Measurements from ENCODE around the gene GPC1.

Gene GPC1

DNA sequence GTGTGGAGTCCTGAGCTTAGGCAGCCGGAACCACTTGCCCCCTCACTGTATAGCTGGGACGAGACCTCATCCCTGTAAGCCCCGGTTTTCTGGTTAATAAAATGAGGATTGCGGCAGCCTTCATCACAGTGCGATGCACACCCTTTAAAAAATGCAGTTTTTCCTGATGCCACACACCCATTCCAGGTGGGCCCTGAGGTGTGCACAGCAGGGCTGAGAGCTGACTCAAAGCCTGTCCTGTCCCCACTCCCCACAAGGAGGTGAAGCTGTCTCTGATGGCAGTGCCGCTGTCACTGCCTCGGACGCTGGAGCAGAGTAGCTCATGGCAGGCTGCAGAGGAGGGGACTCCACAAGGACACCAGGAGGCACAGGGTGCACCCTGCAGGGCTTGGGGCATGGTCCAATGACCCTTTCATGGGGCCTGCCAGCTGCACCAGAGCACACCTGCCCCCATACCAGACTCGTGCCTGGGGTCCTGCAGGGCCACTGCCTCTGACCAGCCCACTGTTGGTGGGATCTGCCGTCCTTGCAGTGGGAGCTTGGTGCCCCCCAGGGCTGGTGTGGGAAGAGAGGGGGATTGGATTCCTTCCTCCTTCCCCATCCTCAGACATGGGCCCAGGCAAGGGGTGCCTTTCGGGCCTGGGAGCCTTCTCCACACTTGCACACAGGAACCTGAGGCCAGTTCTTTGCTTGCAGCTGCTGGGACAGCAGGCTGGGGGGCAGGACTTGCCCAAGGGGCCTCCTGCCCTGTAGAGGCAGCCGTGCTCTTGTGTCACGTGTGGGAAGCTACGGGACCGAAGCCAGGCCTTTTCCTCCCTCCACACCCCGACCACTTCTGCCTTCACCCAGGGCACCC lies 22.8 kb downstream of the GPC1 start:
- DNase-seq = no peak

GRCh38 chr2:240458900-240459391 lies 23.5 kb downstream of the GPC1 start:
- DNase-seq = no peak

DNA sequence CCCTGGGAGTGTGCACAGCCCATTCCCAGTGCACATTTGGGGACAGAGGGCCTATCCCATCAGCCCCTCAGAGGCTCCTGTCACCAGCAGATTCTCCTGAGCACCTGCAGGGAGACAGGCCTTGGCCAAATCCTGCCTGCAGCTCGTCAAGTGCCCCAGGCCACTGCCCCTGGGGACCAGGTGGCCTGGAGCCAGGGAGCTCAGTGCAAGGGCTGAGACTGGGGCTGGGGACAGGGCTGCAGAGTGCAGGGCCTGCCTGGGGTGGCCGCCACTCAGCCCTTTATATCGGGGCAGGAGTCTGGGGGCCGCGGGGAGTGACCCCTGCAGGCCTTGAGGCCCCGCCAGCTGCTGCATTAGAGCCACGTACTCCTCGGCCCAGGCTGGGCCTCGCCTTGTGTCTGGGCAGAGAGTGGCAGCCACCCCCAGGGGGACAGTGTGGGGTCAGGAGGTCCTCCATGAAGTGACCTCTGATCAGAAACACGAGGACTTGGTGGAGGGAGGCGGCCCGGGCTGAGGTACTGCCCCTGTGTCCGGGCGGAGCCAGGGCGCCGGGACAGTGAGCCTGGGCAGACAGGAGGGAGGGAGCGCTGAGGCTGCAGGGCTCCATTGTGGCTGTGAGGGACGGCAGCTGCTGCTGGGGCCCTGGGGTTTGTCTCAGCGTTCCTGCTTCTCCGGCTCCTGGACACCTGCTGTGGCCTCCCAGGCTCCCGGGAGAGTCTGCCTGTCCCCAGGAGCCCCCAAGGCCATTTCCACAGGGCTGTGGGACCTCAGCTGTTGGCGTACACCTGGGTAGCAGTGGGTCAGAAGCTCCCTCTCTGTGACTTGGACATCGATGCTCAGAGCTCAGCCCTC lies 24.2 kb downstream of the GPC1 start:
- peak; percentile 1 for DNase-seq

- DNase-seq = no peak
Observed at GRCh38 chr2:240460253-240460711, 24.8 kb downstream of the GPC1 start.

DNA sequence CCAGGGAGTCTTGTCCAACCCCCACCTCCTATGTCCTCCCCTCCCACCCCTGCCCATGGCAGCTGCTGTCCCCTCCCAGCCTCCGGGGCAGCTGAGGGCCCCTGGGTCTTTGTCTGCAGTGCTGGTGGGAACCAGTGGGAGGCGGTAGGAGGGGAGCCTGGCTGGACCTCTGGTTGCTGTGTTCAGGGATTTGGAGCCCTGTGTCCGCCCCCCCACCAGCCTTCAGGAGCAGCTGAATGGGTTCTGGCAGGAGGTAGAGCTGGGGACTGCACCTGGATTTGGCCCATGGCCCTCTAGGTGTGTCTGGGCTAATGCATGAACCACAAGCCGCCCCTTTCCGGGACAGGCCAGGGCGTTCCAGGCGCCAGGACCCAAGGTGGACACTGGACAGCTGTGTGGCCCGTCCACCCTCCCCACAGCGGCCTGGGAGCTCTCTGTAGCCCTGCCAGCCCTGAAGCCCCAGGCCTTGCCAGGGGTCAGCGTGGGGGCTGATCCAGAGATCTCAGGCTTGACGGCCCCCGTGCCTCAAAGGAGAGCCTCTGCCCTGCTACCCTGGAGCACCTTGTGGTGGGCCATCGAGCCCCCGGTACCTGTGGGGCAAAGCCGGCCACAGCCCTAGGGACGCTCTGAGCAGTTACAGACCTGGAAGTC lies 25.4 kb downstream of the GPC1 start:
- DNase-seq = peak; percentile 1

DNA sequence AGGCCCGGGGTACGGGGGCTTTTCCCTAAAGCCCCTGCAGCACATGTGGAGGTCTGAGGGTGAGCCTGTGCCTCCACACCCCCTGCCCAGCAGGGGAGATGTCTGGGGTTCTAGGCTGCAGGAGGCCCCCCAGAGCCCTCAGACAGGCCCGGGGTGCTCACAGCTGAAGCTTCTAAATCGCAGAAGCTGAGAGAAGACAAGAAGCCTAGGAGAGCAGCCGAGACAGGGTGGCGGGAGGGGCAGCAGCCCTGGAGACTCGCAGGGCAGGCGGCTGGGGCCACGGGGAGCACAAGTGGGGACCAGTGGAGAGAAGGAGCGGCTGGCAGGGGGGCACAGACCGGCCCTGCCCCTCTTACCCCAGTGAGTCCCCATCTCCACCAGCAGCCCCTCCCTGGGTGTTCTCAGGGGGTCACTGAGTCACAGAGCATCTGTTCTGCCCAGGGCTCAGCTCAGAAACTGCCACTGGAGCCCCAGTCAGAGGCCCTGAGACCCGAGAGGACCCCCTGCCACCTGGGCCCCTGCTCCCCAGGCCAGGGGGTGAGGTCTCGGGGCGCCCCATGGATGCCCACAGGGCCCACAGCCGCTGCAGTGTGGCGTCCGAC lies 26.1 kb downstream of the GPC1 start:
- DNase-seq = peak; percentile 1

DNA sequence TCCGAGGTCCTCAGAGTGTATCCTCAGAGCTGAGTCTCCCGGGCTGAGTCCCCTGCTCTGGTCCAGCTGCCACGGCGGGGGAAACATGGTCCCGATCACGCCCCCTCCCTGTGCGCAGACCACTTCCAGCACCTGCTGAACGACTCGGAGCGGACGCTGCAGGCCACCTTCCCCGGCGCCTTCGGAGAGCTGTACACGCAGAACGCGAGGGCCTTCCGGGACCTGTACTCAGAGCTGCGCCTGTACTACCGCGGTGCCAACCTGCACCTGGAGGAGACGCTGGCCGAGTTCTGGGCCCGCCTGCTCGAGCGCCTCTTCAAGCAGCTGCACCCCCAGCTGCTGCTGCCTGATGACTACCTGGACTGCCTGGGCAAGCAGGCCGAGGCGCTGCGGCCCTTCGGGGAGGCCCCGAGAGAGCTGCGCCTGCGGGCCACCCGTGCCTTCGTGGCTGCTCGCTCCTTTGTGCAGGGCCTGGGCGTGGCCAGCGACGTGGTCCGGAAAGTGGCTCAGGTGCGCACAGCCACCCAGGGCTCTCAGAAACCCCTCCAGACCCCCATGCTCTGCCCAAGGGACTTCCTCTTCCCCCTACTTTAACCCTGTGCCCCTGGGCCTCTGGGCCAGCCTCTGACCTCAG lies 26.7 kb downstream of the GPC1 start:
- peak; percentile 1 for DNase-seq

GRCh38 chr2:240462707-240463273 lies 27.3 kb downstream of the GPC1 start:
- DNase-seq = no peak

- peak; percentile 1 for DNase-seq
Observed at GRCh38 chr2:240463274-240463865, 27.9 kb downstream of the GPC1 start.

- no peak for DNase-seq
Observed at GRCh38 chr2:240463866-240464481, 28.5 kb downstream of the GPC1 start.

DNA sequence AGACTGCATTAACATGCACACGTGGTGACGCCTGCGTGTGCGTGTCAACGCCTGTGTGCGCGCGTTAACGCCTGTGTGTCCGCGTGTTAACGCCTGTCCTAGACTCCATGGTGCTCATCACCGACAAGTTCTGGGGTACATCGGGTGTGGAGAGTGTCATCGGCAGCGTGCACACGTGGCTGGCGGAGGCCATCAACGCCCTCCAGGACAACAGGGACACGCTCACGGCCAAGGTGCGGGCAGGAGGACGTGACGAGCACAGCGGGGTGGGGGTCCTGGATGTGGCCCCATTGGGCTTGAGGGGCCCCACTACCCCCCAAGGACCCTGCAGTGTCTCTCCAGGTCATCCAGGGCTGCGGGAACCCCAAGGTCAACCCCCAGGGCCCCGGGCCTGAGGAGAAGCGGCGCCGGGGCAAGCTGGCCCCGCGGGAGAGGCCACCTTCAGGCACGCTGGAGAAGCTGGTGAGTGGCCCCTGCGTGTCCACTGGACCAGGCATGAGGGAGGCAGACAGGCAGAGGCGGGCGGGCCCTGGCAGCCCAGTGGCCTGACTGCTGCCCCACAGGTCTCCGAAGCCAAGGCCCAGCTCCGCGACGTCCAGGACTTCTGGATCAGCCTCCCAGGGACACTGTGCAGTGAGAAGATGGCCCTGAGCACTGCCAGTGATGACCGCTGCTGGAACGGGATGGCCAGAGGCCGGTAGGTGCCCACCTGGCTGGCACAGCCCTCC lies 29.2 kb downstream of the GPC1 start:
- no peak for DNase-seq

DNA sequence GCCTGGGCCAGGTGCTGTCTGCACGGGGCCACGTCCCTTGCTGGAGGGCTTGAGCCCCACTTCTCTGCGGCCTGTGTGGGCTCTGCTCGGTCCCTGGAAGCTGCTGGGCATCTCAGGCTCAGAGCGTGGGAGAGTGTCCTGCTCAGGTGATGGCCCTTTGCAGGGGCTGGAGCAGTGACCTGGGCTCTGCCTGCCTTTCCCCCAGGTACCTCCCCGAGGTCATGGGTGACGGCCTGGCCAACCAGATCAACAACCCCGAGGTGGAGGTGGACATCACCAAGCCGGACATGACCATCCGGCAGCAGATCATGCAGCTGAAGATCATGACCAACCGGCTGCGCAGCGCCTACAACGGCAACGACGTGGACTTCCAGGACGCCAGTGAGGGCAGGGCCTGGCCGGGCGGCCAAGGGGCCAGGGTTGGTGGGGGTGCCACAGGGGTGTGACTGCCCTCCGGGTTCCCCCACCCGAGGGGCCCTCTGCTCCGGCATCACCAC lies 29.9 kb downstream of the GPC1 start:
- no peak for DNase-seq

- no peak for DNase-seq
Observed at GRCh38 chr2:240465765-240466578, 30.5 kb downstream of the GPC1 start.

GRCh38 chr2:240466579-240467148 lies 31.2 kb downstream of the GPC1 start:
- DNase-seq = no peak

GRCh38 chr2:240467149-240467642 lies 31.7 kb downstream of the GPC1 start:
- no peak for DNase-seq

DNA sequence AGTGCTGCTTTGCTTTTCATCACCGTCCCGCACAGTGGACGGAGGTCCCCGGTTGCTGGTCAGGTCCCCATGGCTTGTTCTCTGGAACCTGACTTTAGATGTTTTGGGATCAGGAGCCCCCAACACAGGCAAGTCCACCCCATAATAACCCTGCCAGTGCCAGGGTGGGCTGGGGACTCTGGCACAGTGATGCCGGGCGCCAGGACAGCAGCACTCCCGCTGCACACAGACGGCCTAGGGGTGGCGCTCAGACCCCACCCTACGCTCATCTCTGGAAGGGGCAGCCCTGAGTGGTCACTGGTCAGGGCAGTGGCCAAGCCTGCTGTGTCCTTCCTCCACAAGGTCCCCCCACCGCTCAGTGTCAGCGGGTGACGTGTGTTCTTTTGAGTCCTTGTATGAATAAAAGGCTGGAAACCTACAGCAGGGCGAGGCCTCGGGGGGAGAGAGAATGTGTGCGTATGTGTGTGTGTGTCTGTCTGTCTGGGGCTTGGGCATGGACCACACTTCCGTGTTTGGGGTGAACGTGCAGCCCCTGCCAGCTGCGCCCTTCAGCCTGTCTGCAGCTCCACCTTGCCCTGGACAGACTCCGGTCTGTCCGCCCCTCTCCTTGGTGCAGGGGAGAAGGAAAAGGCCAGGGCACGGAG lies 32.3 kb downstream of the GPC1 start:
- no peak for DNase-seq

- no peak for DNase-seq
Observed at GRCh38 chr2:240468303-240469238, 33.1 kb downstream of the GPC1 start.
